Gastrocnemius medialis (tissue), 4 donors: Measurements from ENCODE around the gene RNF224. TPM values are rescaled to one million over a fixed set of nuclear protein-coding genes. Genes with fewer than 3 reads are reported as not detected.
A peak's percentile ranks its signal among the peaks of the same experiment; 100 is the strongest.

Experiments used
- ATAC-seq, 2 donors: fragments of 150-250 bp; one replicate each; pipeline ENCODE4 v1.9.1; 2016
- DNase-seq, 2 donors: peaks; one replicate each; pipeline ENCODE4 v3.0.0-alpha.2; 2019
- H3K27ac ChIP-seq, 4 donors: fragments of 200-600 bp; sonication (generic); 1 replicate in 1 of 4; 2 replicates in 3 of 4; pipeline ENCODE4 v1.5.1; 2016 to 2018; ENCODE audit warnings: mild to moderate bottlenecking in 2 of 4, moderate library complexity in 1 of 4
- H3K27me3 ChIP-seq, 3 donors: fragments of 200-600 bp; sonication (generic) in 2 of 3; 1 replicate in 1 of 3; 2 replicates in 2 of 3; pipeline versions ENCODE4 v1.5.1 to v1.6.0; 2016 to 2019; ENCODE audit warnings: mild to moderate bottlenecking in 1 of 3, moderate library complexity in 1 of 3
- H3K36me3 ChIP-seq, 2 donors: fragments of 200-600 bp; sonication (generic) in 1 of 2; one replicate each; pipeline ENCODE4 v1.5.1; 2017 to 2018
- H3K4me1 ChIP-seq, 2 donors: fragments of 200-600 bp; sonication (generic) in 1 of 2; one replicate each; pipeline ENCODE4 v1.5.1; 2016 to 2017; ENCODE audit warnings: mild to moderate bottlenecking in 2 of 2
- H3K4me3 ChIP-seq, 4 donors: fragments of 200-600 bp; sonication (generic) in 3 of 4; 1 replicate in 1 of 4; 2 replicates in 3 of 4; pipeline ENCODE4 v1.5.1; 2016 to 2019; ENCODE audit warnings: mild to moderate bottlenecking in 2 of 4
- H3K9me3 ChIP-seq, 3 donors: fragments of 200-600 bp; sonication (generic) in 2 of 3; 1 replicate in 1 of 3; 2 replicates in 2 of 3; pipeline ENCODE4 v1.5.1; 2016 to 2019
- CTCF ChIP-seq, 5 experiments: fragments of 450-650 bp in 3 of 5; fragments of 200-600 bp in 2 of 5; sonication (generic) in 2 of 5; IDR thresholded peaks in 4 of 5; conservative IDR thresholded peaks in 1 of 5; 1 replicate in 4 of 5; 2 replicates in 1 of 5; pipeline ENCODE4 v1.5.1; 2016 to 2019; ENCODE audit warnings: antibody characterized with exemption in 5 of 5, mild to moderate bottlenecking in 3 of 5, moderate library complexity in 3 of 5
- POLR2A ChIP-seq, 2 donors: fragments of 450-650 bp; IDR thresholded peaks; one replicate each; pipeline ENCODE4 v1.6.1; 2017; ENCODE audit warnings: antibody characterized with exemption in 2 of 2, mild to moderate bottlenecking in 2 of 2, moderate library complexity in 2 of 2
- in situ Hi-C, 4 donors: fragments of 200-750 bp; cut with MboI; loops; one replicate each; pipeline versions ENCODE4 v1.15.0 to v1.8.0; 2017; ENCODE audit warnings: low sequenced_read_pairs in 4 of 4
- intact Hi-C: fragments of 100-400 bp; cut with DNase I; formaldehyde crosslinking; loops from one replicate; pipeline ENCODE4 v1.15.1; 2023; ENCODE audit warnings: low total_unique reads
- total RNA-seq, 4 donors: library from RNA; depleted of rRNA; stranded (reverse); fragments of >200 nt; gene quantifications; one replicate each; pipeline versions ENCODE4 v1.1.0 to v1.2.3, GENCODE V29; 2016

The RNF224 gene
- total RNA-seq, 4 donors from 2014 or later = not detected

DNA sequence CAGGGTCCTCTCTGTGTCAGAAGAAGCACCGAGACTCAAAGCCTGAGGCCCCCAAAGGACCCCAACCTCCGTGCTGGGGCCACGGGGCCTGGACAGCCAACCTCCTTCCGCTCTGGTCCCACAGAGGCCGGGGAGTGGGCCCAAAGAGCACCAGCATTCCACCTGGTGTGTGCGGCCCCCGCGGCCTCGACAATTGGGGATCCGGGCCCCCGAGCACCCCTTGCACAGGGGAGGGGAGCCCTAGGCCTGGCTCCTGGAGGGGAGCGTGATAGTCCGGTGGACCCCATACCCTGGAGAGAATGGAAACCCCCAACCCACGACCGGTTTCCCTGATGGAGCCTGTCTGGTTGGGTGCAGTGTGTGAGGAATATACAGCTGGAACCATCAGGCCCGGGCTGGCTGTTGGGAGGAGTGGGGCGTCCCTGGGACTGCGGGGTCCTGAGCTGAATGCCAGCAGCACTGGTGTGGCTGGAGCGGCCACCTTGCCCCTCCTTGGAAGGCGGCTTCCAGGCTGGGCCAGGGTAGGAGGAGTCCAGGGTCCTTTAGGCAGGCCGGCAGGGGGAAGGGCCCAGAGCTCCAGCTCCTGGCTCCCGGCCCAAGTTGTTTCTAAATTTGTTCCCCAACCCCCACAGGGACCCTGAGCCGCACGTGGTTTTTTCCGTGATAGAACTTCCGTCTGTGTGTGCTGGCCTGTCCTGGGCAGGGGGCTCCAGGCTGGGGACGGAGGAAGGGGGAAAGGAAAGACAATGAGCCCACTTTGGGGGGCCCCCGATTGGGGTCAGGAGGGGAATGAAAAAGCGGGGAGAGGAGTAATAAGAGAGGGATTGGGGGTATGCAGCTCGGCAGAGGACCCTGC is 49.4 kb downstream of the RNF224 start:
- in situ Hi-C loops = loop anchor here in 3 of 4 donors (25.0 kb wide), 1 partner anchor 136 kb away; the partner anchor contains the start of genes EXD3 (in 3 of the 3) and NOXA1 (in 3 of the 3)
- peak overlapping the region; percentile 36 to 51 (median 49) for H3K4me3 ChIP-seq
- TF ChIP-seq CTCF (IDR thresholded peaks at IDR 0.05 in 4 of 5, conservative IDR thresholded peaks at IDR 0.05 in 1 of 5) (no peak), POLR2A (IDR thresholded peaks at IDR 0.05) (no peak)

DNA sequence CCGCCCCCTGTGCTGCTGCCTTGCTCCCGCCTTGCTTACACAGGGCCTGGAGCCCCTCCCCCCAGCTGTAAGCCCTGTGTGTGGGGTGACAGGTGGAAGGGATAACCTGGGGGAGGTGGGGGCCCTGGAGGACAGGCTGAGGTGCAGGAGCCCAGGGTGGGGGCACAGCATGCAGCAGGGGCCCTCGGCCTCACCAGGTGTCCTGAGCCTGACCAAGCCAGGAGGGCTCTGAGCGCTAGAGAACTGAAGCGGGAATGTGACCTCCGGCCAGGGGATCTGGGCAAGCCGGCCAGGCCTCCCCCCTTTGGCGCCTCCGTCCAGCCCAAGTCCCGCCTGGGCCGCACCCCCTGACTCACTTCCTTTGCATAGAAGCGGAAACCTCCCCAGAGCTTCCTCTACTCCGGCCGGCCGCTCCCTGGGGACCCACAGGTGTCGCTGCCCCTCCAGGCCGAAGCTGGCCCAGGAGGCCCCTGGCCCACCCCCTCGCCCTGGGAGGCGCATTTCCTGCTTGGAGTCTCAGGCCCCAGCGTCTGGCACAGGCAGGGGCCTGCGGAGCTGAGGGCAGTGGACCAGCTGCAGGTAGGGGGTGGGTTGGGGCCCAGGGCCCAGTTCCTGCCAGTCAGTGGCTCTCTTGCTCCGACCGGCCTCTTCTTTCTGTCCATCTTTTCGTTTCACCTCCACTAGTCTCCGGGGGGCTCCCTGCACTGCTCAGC is 50.2 kb downstream of the RNF224 start, which contains the start of gene TOR4A:
TOR4A (plus strand) TSS at position 398 of the 713 bp plus-strand sequence. CDS start 964 bp downstream, outside the sequence.
- Histone ChIP-seq H3K27ac (peak within 1 kb of the TSS; percentile 68 to 83 (median 80)), H3K36me3 (peaks cover 0 to 10% of the 10 kb centered on the region in 2 donors), H3K4me3 (peak within 1 kb of the TSS; percentile 36 to 51 (median 49)), H3K9me3 (no peaks in the 10 kb centered on the region), H3K4me1 (peaks cover 17 to 21% of the 10 kb centered on the region in 2 donors), H3K27me3 (peaks cover 13 to 46% (median 20%) of the 10 kb centered on the region in 3 donors)
- intact Hi-C loops = no loop called here
- ATAC-seq (peak; percentile 61 to 62), DNase-seq (peak; percentile 52 to 57)
- in situ Hi-C loops = loop anchor here in 3 of 4 donors (25.0 kb wide), 1 partner anchor 135 kb away; the partner anchor contains the start of genes EXD3 (in 3 of the 3) and NOXA1 (in 3 of the 3)
- peak in 1 of 5 experiments; percentile 9 for TF ChIP-seq CTCF (IDR thresholded peaks at IDR 0.05 in 4 of 5, conservative IDR thresholded peaks at IDR 0.05 in 1 of 5)
- TF ChIP-seq POLR2A (IDR thresholded peaks at IDR 0.05) = peak; percentile 19 to 47

More for the DNA sequence above, 49.4 kb downstream of the RNF224 start:
- DNase-seq (peak; percentile 36 to 49), ATAC-seq (peak; percentile 37 to 55)
- H3K9me3 ChIP-seq = no peaks in the 10 kb centered on the region
- H3K36me3 ChIP-seq = peaks cover 0 to 17% of the 10 kb centered on the region in 2 donors
- peak overlapping the region; percentile 68 to 83 (median 80) for H3K27ac ChIP-seq
- peaks cover 13 to 42% (median 20%) of the 10 kb centered on the region in 3 donors for H3K27me3 ChIP-seq
- intact Hi-C loops = no loop called here
- peaks cover 17 to 21% of the 10 kb centered on the region in 2 donors for H3K4me1 ChIP-seq

GRCh38 chr9:137278061-137278701 is 50.9 kb downstream of the RNF224 start:
- in situ Hi-C loops (loop anchor here in 3 of 4 donors (25.0 kb wide), 1 partner anchor 134 kb away; the partner anchor contains the start of genes EXD3 (in 3 of the 3) and NOXA1 (in 3 of the 3)), intact Hi-C loops (no loop called here)
- TF ChIP-seq CTCF (IDR thresholded peaks at IDR 0.05 in 4 of 5, conservative IDR thresholded peaks at IDR 0.05 in 1 of 5) = no peak
- TF ChIP-seq POLR2A (IDR thresholded peaks at IDR 0.05) = no peak
- DNase-seq = no peak
- no peak for ATAC-seq
- H3K36me3 ChIP-seq = peaks cover 0 to 3% of the 10 kb centered on the region in 2 donors
- peak overlapping the region; percentile 36 to 51 (median 49) for H3K4me3 ChIP-seq
- no peaks in the 10 kb centered on the region for H3K9me3 ChIP-seq
- H3K4me1 ChIP-seq = peaks cover 17 to 21% of the 10 kb centered on the region in 2 donors
- H3K27ac ChIP-seq = peak overlapping the region; percentile 68 to 83 (median 80)
- H3K27me3 ChIP-seq = peaks cover 13 to 46% (median 20%) of the 10 kb centered on the region in 3 donors

Other genes starting within 250 kb of the RNF224 start
- 10 to 100 TPM in 3 of 4 donors, 1 to 10 TPM in 1; 2.3 to 35.2 (median 27.0) TPM for gene PTGDS, start 250.0 kb upstream of the RNF224 start, total RNA-seq
- gene LCNL1, start 244.5 kb upstream of the RNF224 start, total RNA-seq = under 1 TPM in 1 of 4 donors, not detected in 3; 0.10 TPM
- 10 to 100 TPM; 10.8 to 15.6 (median 14.6) TPM for gene PAXX, start 235.1 kb upstream of the RNF224 start, total RNA-seq
- under 1 TPM in 1 of 4 donors, not detected in 3; 0.36 TPM for gene CLIC3, start 230.9 kb upstream of the RNF224 start, total RNA-seq
- 10 to 100 TPM; 14.1 to 20.0 (median 16.7) TPM for gene ABCA2, start 199.3 kb upstream of the RNF224 start, total RNA-seq
- gene FUT7, start 195.4 kb upstream of the RNF224 start, total RNA-seq = not detected
- 10 to 100 TPM; 11.3 to 22.3 (median 19.0) TPM for gene NPDC1, start 181.3 kb upstream of the RNF224 start, total RNA-seq
- gene ENTPD2, start 173.4 kb upstream of the RNF224 start, total RNA-seq = under 1 TPM in 2 of 4 donors, not detected in 2; 0.22 to 0.55 TPM
- under 1 TPM in 3 of 4 donors, not detected in 1; 0.16 to 0.24 (median 0.17) TPM for gene SAPCD2, start 156.9 kb upstream of the RNF224 start, total RNA-seq
- gene UAP1L1, start 150.0 kb upstream of the RNF224 start, total RNA-seq = 1 to 10 TPM in 2 of 4 donors, under 1 TPM in 2; 0.49 to 2.5 (median 1.5) TPM
- 10 to 100 TPM; 15.9 to 31.9 (median 21.1) TPM for gene MAN1B1, start 140.5 kb upstream of the RNF224 start, total RNA-seq
- gene DPP7, start 112.8 kb upstream of the RNF224 start, total RNA-seq = 10 to 100 TPM; 36.9 to 63.1 (median 55.9) TPM
- not detected for gene GRIN1, start 88.3 kb upstream of the RNF224 start, total RNA-seq
- gene LRRC26, start 57.5 kb upstream of the RNF224 start, total RNA-seq = not detected
- not detected for gene TMEM210, start 55.4 kb upstream of the RNF224 start, total RNA-seq
- 10 to 100 TPM; 10.2 to 12.4 (median 10.8) TPM for gene ANAPC2, start 38.9 kb upstream of the RNF224 start, total RNA-seq
- gene SSNA1, start 38.8 kb upstream of the RNF224 start, total RNA-seq = 100 to 1,000 TPM in 2 of 4 donors, 10 to 100 TPM in 2; 73.3 to 164 (median 94.4) TPM
- 10 to 100 TPM in 1 of 4 donors, 1 to 10 TPM in 3; 3.4 to 10.2 (median 6.3) TPM for gene TPRN, start 26.8 kb upstream of the RNF224 start, total RNA-seq
- gene TMEM203, start 21.9 kb upstream of the RNF224 start, total RNA-seq = 10 to 100 TPM; 24.7 to 45.9 (median 32.0) TPM
- gene NDOR1, start 21.8 kb upstream of the RNF224 start, total RNA-seq = 1 to 10 TPM; 2.4 to 5.0 (median 4.1) TPM
- 1 to 10 TPM; 1.1 to 6.5 (median 1.5) TPM for gene RNF208, start 5.3 kb upstream of the RNF224 start, total RNA-seq
- gene CYSRT1, start 2.3 kb upstream of the RNF224 start, total RNA-seq = under 1 TPM in 1 of 4 donors, not detected in 3; 0.42 TPM
- gene SLC34A3, start 3.4 kb downstream of the RNF224 start, total RNA-seq = not detected
- gene TUBB4B, start 13.8 kb downstream of the RNF224 start, total RNA-seq = 100 to 1,000 TPM; 222 to 495 (median 363) TPM
- gene STPG3, start 23.8 kb downstream of the RNF224 start, total RNA-seq = not detected
- gene NELFB, start 27.8 kb downstream of the RNF224 start, total RNA-seq = 10 to 100 TPM; 21.6 to 61.5 (median 39.4) TPM
- gene TOR4A, start 50.2 kb downstream of the RNF224 start, total RNA-seq = 1 to 10 TPM; 1.2 to 2.8 (median 1.7) TPM
- 1 to 10 TPM; 1.9 to 5.4 (median 3.4) TPM for gene NRARP, start 74.8 kb downstream of the RNF224 start, total RNA-seq
- 10 to 100 TPM in 1 of 4 donors, 1 to 10 TPM in 3; 4.8 to 12.5 (median 6.4) TPM for gene EXD3, start 195.7 kb downstream of the RNF224 start, total RNA-seq
- 1 to 10 TPM in 3 of 4 donors, under 1 TPM in 1; 0.41 to 2.5 (median 1.8) TPM for gene NOXA1, start 195.9 kb downstream of the RNF224 start, total RNA-seq
- gene ENTPD8, start 213.9 kb downstream of the RNF224 start, total RNA-seq = under 1 TPM in 1 of 4 donors, not detected in 3; 0.23 TPM
- gene NSMF, start 231.8 kb downstream of the RNF224 start, total RNA-seq = 1 to 10 TPM; 4.4 to 8.4 (median 7.1) TPM